Activated CD4-positive, alpha-beta T cell treated with anti-CD3 and anti-CD28 coated beads, Interleukin-2, amount 10 ng/mL, durations not matched to agents 24 days and 14 days (primary cell): ENCODE measurements around the gene SNX33. TPM values are rescaled to one million over a fixed set of nuclear protein-coding genes. Genes with fewer than 3 reads are reported as not detected.
"Not testable (repeated sequence)": the region's sequence is repeated elsewhere in the genome, so short reads cannot be mapped to it uniquely, and the experiment has no call there.

ENCODE experiments used
- DNase-seq: peaks from one replicate; pipeline ENCODE4 v3.0.0; 2022
- H3K27ac Mint-ChIP-seq: one replicate; pipeline ENCODE4 v1.8.0; 2022; ENCODE audit warnings: mild to moderate bottlenecking, mixed read lengths
- H3K27me3 Mint-ChIP-seq: one replicate; pipeline ENCODE4 v1.8.0; 2022; ENCODE audit warnings: mixed read lengths
- H3K36me3 Mint-ChIP-seq: one replicate; pipeline ENCODE4 v1.8.0; 2022; ENCODE audit warnings: low read depth, mild to moderate bottlenecking, mixed read lengths
- H3K4me1 Mint-ChIP-seq: one replicate; pipeline ENCODE4 v1.8.0; 2021; ENCODE audit warnings: mixed read lengths
- H3K4me3 Mint-ChIP-seq: one replicate; pipeline ENCODE4 v1.8.0; 2022; ENCODE audit warnings: mild to moderate bottlenecking, moderate library complexity, mixed read lengths
- H3K9me3 Mint-ChIP-seq: one replicate; pipeline ENCODE4 v1.8.0; 2021; ENCODE audit warnings: mixed read lengths
- intact Hi-C: fragments of 100-400 bp; cut with micrococcal nuclease; formaldehyde crosslinking; loops from one replicate; pipeline ENCODE4 v1.15.1; 2023
- total RNA-seq: library from RNA; stranded (reverse); gene quantifications from 2 replicates; pipeline ENCODE4 v1.2.3, GENCODE V29; 2022

SNX33 gene
- total RNA-seq, 1 donor from 2014 or later: 4.1 TPM

DNA sequence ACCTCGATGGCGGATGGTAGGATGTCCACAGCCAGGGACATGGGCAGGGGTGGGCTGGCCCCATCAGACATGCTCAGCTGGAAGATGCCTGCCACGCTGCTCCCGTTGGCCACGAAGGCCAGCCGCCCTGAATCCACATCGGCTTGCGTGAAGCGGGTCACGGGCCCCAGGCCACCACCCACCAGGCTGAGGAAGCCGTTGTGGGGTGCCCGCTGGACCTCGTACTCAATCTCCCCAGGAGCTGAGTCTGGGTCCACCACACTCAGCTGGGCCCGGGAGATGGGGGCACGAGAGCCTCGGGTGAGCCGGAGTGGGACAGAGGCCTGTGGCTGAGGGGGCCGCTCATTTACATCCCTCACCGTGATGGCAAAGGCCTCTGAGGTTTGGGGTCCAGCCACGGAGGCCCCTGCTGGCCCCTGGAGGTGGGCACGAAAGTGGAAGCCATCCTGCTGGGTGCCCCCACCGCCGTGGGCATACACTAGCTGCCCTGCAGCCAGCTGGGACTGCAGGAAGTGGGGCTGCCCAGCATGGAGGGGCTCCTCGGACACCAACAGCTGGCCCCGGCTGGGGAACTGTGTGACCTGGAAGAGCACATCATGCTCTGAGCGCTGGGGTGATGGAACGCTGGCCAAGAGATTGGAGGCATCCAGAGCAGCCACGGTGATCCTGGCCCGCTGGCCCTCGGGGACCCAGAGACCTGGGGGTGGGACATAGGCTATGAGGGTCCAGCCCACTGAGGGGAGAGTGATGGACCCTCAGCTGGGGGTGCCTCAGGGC, 29.2 kb downstream of the SNX33 start:
- no peak overlapping the region for H3K4me3 Mint-ChIP-seq
- no peak for DNase-seq

GRCh38 chr15:75677465-75678323, 30.0 kb downstream of the SNX33 start:
- intact Hi-C loops: no loop called here
- Mint-ChIP-seq H3K9me3 (no peaks in the 10 kb centered on the region), H3K4me3 (no peak overlapping the region), H3K27me3 (no peaks in the 10 kb centered on the region), H3K36me3 (no peaks in the 10 kb centered on the region), H3K27ac (no peak overlapping the region), H3K4me1 (no peaks in the 10 kb centered on the region)
- DNase-seq: no peak

More for the DNA sequence above, 29.2 kb downstream of the SNX33 start:
- H3K36me3 Mint-ChIP-seq: no peaks in the 10 kb centered on the region
- H3K27ac Mint-ChIP-seq: no peak overlapping the region
- intact Hi-C loops: no loop called here
- H3K9me3 Mint-ChIP-seq: no peaks in the 10 kb centered on the region
- H3K4me1 Mint-ChIP-seq: no peaks in the 10 kb centered on the region
- H3K27me3 Mint-ChIP-seq: no peaks in the 10 kb centered on the region

GRCh38 chr15:75678324-75678690, 30.6 kb downstream of the SNX33 start:
- H3K27me3 Mint-ChIP-seq, intact Hi-C loops, H3K4me3 Mint-ChIP-seq, H3K9me3 Mint-ChIP-seq, DNase-seq, H3K4me1 Mint-ChIP-seq, H3K27ac Mint-ChIP-seq, H3K36me3 Mint-ChIP-seq: not testable (repeated sequence)

GRCh38 chr15:75680007-75680789, 32.5 kb downstream of the SNX33 start:
- H3K4me1 Mint-ChIP-seq: no peaks in the 10 kb centered on the region
- intact Hi-C loops: no loop called here
- DNase-seq: no peak
- H3K27me3 Mint-ChIP-seq: no peaks in the 10 kb centered on the region
- no peaks in the 10 kb centered on the region for H3K36me3 Mint-ChIP-seq
- no peaks in the 10 kb centered on the region for H3K9me3 Mint-ChIP-seq
- H3K4me3 Mint-ChIP-seq: no peak overlapping the region
- H3K27ac Mint-ChIP-seq: no peak overlapping the region

- no peak overlapping the region for H3K4me3 Mint-ChIP-seq
- no peak overlapping the region for H3K27ac Mint-ChIP-seq
- intact Hi-C loops: loop anchor here (1.0 kb wide), 1 partner anchor 314 kb away; the partner anchor contains the start of gene MAN2C1
- H3K27me3 Mint-ChIP-seq: no peaks in the 10 kb centered on the region
- H3K9me3 Mint-ChIP-seq: no peaks in the 10 kb centered on the region
- DNase-seq: no peak
- no peaks in the 10 kb centered on the region for H3K36me3 Mint-ChIP-seq
- no peaks in the 10 kb centered on the region for H3K4me1 Mint-ChIP-seq
Measured at GRCh38 chr15:75682181-75683135, 34.7 kb downstream of the SNX33 start.

DNA sequence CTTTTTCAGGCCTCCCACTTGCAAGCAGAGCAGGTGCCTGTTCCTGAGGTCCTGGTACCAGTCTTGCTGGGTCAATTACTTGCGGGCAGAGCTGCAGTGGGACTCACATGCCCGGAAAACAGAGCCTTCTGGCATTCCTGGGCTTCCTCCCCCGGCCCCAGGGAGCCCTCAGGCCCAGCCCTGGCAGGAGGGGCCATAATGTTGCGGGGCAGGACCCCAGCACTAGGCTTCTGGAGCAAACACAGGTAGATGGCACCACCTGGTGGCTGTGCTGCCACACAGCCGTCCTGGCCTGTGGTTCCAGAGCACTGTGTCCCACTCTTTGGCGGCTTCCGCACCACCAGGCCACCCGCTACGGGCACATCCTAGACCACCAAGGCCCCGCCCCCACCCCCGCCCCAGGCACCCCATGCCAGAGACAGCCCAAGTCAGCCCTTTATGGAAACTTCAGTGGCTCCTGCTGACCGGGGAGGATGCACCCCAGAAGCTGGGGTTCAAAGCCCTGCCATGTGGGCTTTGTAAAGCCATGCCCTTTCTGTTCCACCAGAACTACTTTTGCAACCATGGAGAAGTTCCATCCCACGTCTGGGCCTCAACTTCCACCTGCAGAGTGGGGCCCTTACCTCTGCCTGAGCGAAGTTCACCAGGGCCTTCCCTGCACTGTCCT, 36.1 kb downstream of the SNX33 start:
- not testable (repeated sequence) for H3K27me3 Mint-ChIP-seq, H3K36me3 Mint-ChIP-seq, H3K27ac Mint-ChIP-seq, H3K9me3 Mint-ChIP-seq, H3K4me3 Mint-ChIP-seq, H3K4me1 Mint-ChIP-seq
- intact Hi-C loops: loop anchor here (1.0 kb wide), 1 partner anchor 315 kb away; the partner anchor contains the start of gene MAN2C1
- DNase-seq: peak; percentile 91

- intact Hi-C loops: no loop called here
- Mint-ChIP-seq H3K9me3 (no peaks in the 10 kb centered on the region), H3K36me3 (no peaks in the 10 kb centered on the region), H3K4me3 (no peak overlapping the region), H3K27ac (no peak overlapping the region), H3K4me1 (no peaks in the 10 kb centered on the region), H3K27me3 (no peaks in the 10 kb centered on the region)
- no peak for DNase-seq
Measured at GRCh38 chr15:75684648-75685047, 36.9 kb downstream of the SNX33 start.

- Mint-ChIP-seq H3K27ac (no peak overlapping the region), H3K27me3 (no peaks in the 10 kb centered on the region)
- intact Hi-C loops: no loop called here
Measured at GRCh38 chr15:75685195-75685594, 37.5 kb downstream of the SNX33 start.

GRCh38 chr15:75686212-75686642, 38.5 kb downstream of the SNX33 start:
- H3K4me1 Mint-ChIP-seq, H3K27me3 Mint-ChIP-seq, H3K36me3 Mint-ChIP-seq, H3K27ac Mint-ChIP-seq, intact Hi-C loops, H3K4me3 Mint-ChIP-seq, H3K9me3 Mint-ChIP-seq: not testable (repeated sequence)
- DNase-seq: peak; percentile 94

More at GRCh38 chr15:75685195-75685594, 37.5 kb downstream of the SNX33 start:
- Mint-ChIP-seq H3K36me3 (no peaks in the 10 kb centered on the region), H3K4me3 (no peak overlapping the region), H3K4me1 (no peaks in the 10 kb centered on the region), H3K9me3 (no peaks in the 10 kb centered on the region)
- no peak for DNase-seq

- Mint-ChIP-seq H3K27me3 (peaks cover 5% of the 10 kb centered on the region), H3K27ac (no peak overlapping the region), H3K36me3 (no peaks in the 10 kb centered on the region), H3K4me3 (no peak overlapping the region), H3K9me3 (no peaks in the 10 kb centered on the region), H3K4me1 (peaks cover 4% of the 10 kb centered on the region)
- DNase-seq: no peak
- intact Hi-C loops: loop anchor here (1.0 kb wide), 1 partner anchor 115 kb away; no protein-coding TSS in a partner anchor
Measured at GRCh38 chr15:75687486-75688277, 40.0 kb downstream of the SNX33 start.

- peaks cover 8% of the 10 kb centered on the region for H3K27me3 Mint-ChIP-seq
- no peaks in the 10 kb centered on the region for H3K9me3 Mint-ChIP-seq
- intact Hi-C loops: loop anchor here (1.0 kb wide), 1 partner anchor 114 kb away; no protein-coding TSS in a partner anchor
- H3K36me3 Mint-ChIP-seq: no peaks in the 10 kb centered on the region
- no peak overlapping the region for H3K4me3 Mint-ChIP-seq
- no peak for DNase-seq
- H3K27ac Mint-ChIP-seq: no peak overlapping the region
- peaks cover 4% of the 10 kb centered on the region for H3K4me1 Mint-ChIP-seq
Measured at GRCh38 chr15:75688278-75688557, 40.5 kb downstream of the SNX33 start.

DNA sequence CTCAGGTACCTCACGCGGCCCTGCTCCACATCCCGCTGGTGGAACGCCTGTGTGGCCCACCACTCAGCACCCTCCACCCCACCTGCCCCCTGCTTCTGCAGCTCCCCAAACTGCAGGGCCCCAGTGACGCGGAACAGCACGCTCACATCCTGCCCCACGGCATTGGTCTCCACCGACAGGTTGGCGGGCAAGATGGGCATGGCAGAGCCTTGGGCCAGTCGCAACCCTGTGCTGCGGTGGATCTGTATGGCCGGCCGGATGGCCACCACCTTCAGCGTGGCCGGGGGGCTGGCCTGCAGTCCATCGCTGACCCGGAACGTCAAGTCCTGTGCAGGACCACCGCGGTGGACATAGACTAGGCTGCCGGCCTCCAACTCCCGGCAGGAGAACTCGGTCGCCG, 41.1 kb downstream of the SNX33 start:
- H3K27me3 Mint-ChIP-seq: peaks cover 11% of the 10 kb centered on the region
- H3K9me3 Mint-ChIP-seq: no peaks in the 10 kb centered on the region
- H3K4me1 Mint-ChIP-seq: peaks cover 4% of the 10 kb centered on the region
- H3K36me3 Mint-ChIP-seq: no peaks in the 10 kb centered on the region
- DNase-seq: no peak
- no peak overlapping the region for H3K27ac Mint-ChIP-seq
- intact Hi-C loops: loop anchor here (1.0 kb wide), 1 partner anchor 113 kb away; no protein-coding TSS in a partner anchor
- H3K4me3 Mint-ChIP-seq: no peak overlapping the region
